Measurements from ENCODE around the gene CCDC15.

DNA sequence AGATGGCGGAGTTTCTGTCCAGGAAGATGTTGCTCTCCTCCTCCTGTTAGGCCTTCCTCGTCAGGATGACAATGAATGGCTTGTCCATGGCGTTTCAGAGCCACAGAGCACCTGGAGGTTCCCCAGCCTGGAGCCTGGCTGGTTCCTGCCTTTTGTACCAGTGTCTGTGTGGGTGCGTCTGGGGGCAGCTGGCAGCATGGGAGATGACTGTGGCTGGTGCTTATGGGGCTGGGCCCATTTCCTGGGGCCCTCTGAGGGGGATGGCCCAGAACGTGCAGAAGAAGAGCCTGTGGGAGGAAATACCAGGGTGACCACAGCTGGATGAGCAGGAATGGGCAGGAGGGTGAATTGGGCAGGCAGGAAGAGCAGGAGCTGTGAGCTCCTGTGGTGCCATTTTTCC is 115.8 kb downstream of the CCDC15 start:
- no peak for TF ChIP-seq POLR2A (IDR thresholded peaks at IDR 0.05; ENCODE audit: low read length)
- no peak for TF ChIP-seq GATA1 (IDR thresholded peaks at IDR 0.05; ENCODE audit: low read depth, low read length)
